Liver (tissue), 3 donors: ENCODE data around the gene ZNF681.

Experiments used
- EGR1 ChIP-seq, 2 donors: IDR thresholded peaks; 2 replicates each; pipeline ENCODE4 v1.6.1; 2016 to 2018; ENCODE audit warnings: antibody characterized with exemption in 2 of 2, low read depth in 2 of 2
- FOXA1 ChIP-seq: IDR thresholded peaks from 2 replicates; pipeline ENCODE4 v1.6.1; 2016; ENCODE audit warnings: antibody characterized with exemption
- GABPA ChIP-seq, 2 donors: IDR thresholded peaks in 1 of 2; conservative IDR thresholded peaks in 1 of 2; 2 replicates each; pipeline ENCODE4 v1.6.1; 2016; ENCODE audit warnings: antibody characterized with exemption in 2 of 2, mild to moderate bottlenecking in 1 of 2, moderate library complexity in 1 of 2
- JUND ChIP-seq, 2 donors: IDR thresholded peaks; 2 replicates each; pipeline ENCODE4 v1.6.1; 2016; ENCODE audit warnings: antibody characterized with exemption in 2 of 2
- MAX ChIP-seq: IDR thresholded peaks from 2 replicates; pipeline ENCODE4 v1.6.1; 2016; ENCODE audit warnings: antibody characterized with exemption
- RXRA ChIP-seq, 2 donors: IDR thresholded peaks; 2 replicates each; pipeline ENCODE4 v1.6.1; 2017 to 2018; ENCODE audit warnings: antibody characterized with exemption in 2 of 2, mild to moderate bottlenecking in 1 of 2
- TAF1 ChIP-seq: conservative IDR thresholded peaks from 2 replicates; pipeline ENCODE4 v1.6.1; 2016; ENCODE audit warnings: antibody characterized with exemption, mild to moderate bottlenecking
- YY1 ChIP-seq: IDR thresholded peaks from 2 replicates; pipeline ENCODE4 v1.6.1; 2016; ENCODE audit warnings: antibody characterized with exemption, mild to moderate bottlenecking
- TF ChIP-seq, protein P1 (sequence below): fragments of 150-350 bp; IDR thresholded peaks from 2 replicates; pipeline ENCODE4 v1.5.1; 2017; ENCODE audit warnings: improper control_type of control experiment, low read depth, low read length; ENCODE audit not compliant: missing input control
- TF ChIP-seq, protein P2 (sequence below): IDR thresholded peaks from 2 replicates; pipeline ENCODE4 v1.6.1; 2016; ENCODE audit warnings: antibody characterized with exemption, mild to moderate bottlenecking
- TF ChIP-seq, protein P3 (sequence below): IDR thresholded peaks from 2 replicates; pipeline ENCODE4 v1.6.1; 2016; ENCODE audit warnings: antibody characterized with exemption
- donor health status: healthy.
- donor health status: healthy.

- TF ChIP-seq, protein P1, sequence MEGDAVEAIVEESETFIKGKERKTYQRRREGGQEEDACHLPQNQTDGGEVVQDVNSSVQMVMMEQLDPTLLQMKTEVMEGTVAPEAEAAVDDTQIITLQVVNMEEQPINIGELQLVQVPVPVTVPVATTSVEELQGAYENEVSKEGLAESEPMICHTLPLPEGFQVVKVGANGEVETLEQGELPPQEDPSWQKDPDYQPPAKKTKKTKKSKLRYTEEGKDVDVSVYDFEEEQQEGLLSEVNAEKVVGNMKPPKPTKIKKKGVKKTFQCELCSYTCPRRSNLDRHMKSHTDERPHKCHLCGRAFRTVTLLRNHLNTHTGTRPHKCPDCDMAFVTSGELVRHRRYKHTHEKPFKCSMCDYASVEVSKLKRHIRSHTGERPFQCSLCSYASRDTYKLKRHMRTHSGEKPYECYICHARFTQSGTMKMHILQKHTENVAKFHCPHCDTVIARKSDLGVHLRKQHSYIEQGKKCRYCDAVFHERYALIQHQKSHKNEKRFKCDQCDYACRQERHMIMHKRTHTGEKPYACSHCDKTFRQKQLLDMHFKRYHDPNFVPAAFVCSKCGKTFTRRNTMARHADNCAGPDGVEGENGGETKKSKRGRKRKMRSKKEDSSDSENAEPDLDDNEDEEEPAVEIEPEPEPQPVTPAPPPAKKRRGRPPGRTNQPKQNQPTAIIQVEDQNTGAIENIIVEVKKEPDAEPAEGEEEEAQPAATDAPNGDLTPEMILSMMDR: no peak
- TF ChIP-seq JUND (IDR thresholded peaks at IDR 0.05): no peak
- TF ChIP-seq FOXA1: no peak
- TF ChIP-seq YY1: no peak
- TF ChIP-seq TAF1: no peak
- TF ChIP-seq MAX: no peak
- TF ChIP-seq, protein P2, sequence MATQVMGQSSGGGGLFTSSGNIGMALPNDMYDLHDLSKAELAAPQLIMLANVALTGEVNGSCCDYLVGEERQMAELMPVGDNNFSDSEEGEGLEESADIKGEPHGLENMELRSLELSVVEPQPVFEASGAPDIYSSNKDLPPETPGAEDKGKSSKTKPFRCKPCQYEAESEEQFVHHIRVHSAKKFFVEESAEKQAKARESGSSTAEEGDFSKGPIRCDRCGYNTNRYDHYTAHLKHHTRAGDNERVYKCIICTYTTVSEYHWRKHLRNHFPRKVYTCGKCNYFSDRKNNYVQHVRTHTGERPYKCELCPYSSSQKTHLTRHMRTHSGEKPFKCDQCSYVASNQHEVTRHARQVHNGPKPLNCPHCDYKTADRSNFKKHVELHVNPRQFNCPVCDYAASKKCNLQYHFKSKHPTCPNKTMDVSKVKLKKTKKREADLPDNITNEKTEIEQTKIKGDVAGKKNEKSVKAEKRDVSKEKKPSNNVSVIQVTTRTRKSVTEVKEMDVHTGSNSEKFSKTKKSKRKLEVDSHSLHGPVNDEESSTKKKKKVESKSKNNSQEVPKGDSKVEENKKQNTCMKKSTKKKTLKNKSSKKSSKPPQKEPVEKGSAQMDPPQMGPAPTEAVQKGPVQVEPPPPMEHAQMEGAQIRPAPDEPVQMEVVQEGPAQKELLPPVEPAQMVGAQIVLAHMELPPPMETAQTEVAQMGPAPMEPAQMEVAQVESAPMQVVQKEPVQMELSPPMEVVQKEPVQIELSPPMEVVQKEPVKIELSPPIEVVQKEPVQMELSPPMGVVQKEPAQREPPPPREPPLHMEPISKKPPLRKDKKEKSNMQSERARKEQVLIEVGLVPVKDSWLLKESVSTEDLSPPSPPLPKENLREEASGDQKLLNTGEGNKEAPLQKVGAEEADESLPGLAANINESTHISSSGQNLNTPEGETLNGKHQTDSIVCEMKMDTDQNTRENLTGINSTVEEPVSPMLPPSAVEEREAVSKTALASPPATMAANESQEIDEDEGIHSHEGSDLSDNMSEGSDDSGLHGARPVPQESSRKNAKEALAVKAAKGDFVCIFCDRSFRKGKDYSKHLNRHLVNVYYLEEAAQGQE: no peak
- TF ChIP-seq EGR1 (IDR thresholded peaks at IDR 0.05; ENCODE audit: low read depth in 2 of 2): no peak
- no peak for TF ChIP-seq RXRA (IDR thresholded peaks at IDR 0.05)
- TF ChIP-seq, protein P3, sequence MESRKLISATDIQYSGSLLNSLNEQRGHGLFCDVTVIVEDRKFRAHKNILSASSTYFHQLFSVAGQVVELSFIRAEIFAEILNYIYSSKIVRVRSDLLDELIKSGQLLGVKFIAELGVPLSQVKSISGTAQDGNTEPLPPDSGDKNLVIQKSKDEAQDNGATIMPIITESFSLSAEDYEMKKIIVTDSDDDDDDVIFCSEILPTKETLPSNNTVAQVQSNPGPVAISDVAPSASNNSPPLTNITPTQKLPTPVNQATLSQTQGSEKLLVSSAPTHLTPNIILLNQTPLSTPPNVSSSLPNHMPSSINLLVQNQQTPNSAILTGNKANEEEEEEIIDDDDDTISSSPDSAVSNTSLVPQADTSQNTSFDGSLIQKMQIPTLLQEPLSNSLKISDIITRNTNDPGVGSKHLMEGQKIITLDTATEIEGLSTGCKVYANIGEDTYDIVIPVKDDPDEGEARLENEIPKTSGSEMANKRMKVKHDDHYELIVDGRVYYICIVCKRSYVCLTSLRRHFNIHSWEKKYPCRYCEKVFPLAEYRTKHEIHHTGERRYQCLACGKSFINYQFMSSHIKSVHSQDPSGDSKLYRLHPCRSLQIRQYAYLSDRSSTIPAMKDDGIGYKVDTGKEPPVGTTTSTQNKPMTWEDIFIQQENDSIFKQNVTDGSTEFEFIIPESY: no peak
- no peak for TF ChIP-seq GABPA (IDR thresholded peaks at IDR 0.05 in 1 of 2, conservative IDR thresholded peaks at IDR 0.05 in 1 of 2)
Observed at GRCh38 chr19:23792784-23793183, 34.1 kb upstream of the ZNF681 start.
